Measurements from ENCODE around the gene DDIAS.

The DDIAS gene

GRCh38 chr11:82855616-82856015 lies 45.9 kb upstream of the DDIAS start:
- Histone ChIP-seq H3K9me2 (ENCODE audit: low read depth, low read length) (no peaks in the 10 kb centered on the region), H3K9me3 (ENCODE audit: low read length) (no peaks in the 10 kb centered on the region), H3F3A (ENCODE audit: insufficient read depth, low read length) (no peaks in the 10 kb centered on the region), H3K9ac (ENCODE audit: low read length) (no peak overlapping the region), H3K4me1 (ENCODE audit: insufficient read depth, low read length, severe bottlenecking) (no peaks in the 10 kb centered on the region), H3K27me3 (ENCODE audit: insufficient read depth, low read length) (no peaks in the 10 kb centered on the region), H4K20me1 (ENCODE audit: insufficient read depth, low read length) (no peaks in the 10 kb centered on the region), H3K4me3 (ENCODE audit: low read depth, low read length, poor library complexity, severe bottlenecking) (no peak overlapping the region), H3K4me2 (ENCODE audit: low read length) (no peak overlapping the region), H3K36me3 (ENCODE audit: insufficient read depth, low read length) (no peaks in the 10 kb centered on the region), H3K79me2 (ENCODE audit: insufficient read depth, low read length) (no peaks in the 10 kb centered on the region), H3K27ac (ENCODE audit: low read depth, low read length, poor library complexity, severe bottlenecking) (no peak overlapping the region), H2AFZ (ENCODE audit: low read length) (no peak overlapping the region)
- TF ChIP-seq CTCF (IDR thresholded peaks at IDR 0.05; ENCODE audit: low read length), result no peak
- no peak for TF ChIP-seq EZH2 (IDR thresholded peaks at IDR 0.05; ENCODE audit: borderline replicate concordance, low read length)

GRCh38 chr11:82857145-82857544 lies 44.4 kb upstream of the DDIAS start:
- no peaks in the 10 kb centered on the region for H3K4me1 ChIP-seq (ENCODE audit: insufficient read depth, low read length, severe bottlenecking)
- no peak overlapping the region for H3K4me2 ChIP-seq (ENCODE audit: low read length)
- no peaks in the 10 kb centered on the region for H4K20me1 ChIP-seq (ENCODE audit: insufficient read depth, low read length)
- no peak overlapping the region for H3K27ac ChIP-seq (ENCODE audit: low read depth, low read length, poor library complexity, severe bottlenecking)
- TF ChIP-seq EZH2 (IDR thresholded peaks at IDR 0.05; ENCODE audit: borderline replicate concordance, low read length), result no peak
- no peak for TF ChIP-seq CTCF (IDR thresholded peaks at IDR 0.05; ENCODE audit: low read length)
- no peak overlapping the region for H2AFZ ChIP-seq (ENCODE audit: low read length)
- H3K9me3 ChIP-seq (ENCODE audit: low read length), result no peaks in the 10 kb centered on the region
- H3F3A ChIP-seq (ENCODE audit: insufficient read depth, low read length), result no peaks in the 10 kb centered on the region
- no peaks in the 10 kb centered on the region for H3K9me2 ChIP-seq (ENCODE audit: low read depth, low read length)
- H3K79me2 ChIP-seq (ENCODE audit: insufficient read depth, low read length), result no peaks in the 10 kb centered on the region
- no peak overlapping the region for H3K4me3 ChIP-seq (ENCODE audit: low read depth, low read length, poor library complexity, severe bottlenecking)
- no peaks in the 10 kb centered on the region for H3K27me3 ChIP-seq (ENCODE audit: insufficient read depth, low read length)
- H3K9ac ChIP-seq (ENCODE audit: low read length), result no peak overlapping the region
- H3K36me3 ChIP-seq (ENCODE audit: insufficient read depth, low read length), result no peaks in the 10 kb centered on the region

GRCh38 chr11:82858133-82858532 lies 43.4 kb upstream of the DDIAS start:
- Histone ChIP-seq H3K9me2 (ENCODE audit: low read depth, low read length) (no peaks in the 10 kb centered on the region), H3K9ac (ENCODE audit: low read length) (no peak overlapping the region), H3K36me3 (ENCODE audit: insufficient read depth, low read length) (no peaks in the 10 kb centered on the region), H2AFZ (ENCODE audit: low read length) (no peak overlapping the region), H3K27me3 (ENCODE audit: insufficient read depth, low read length) (no peaks in the 10 kb centered on the region), H3K9me3 (ENCODE audit: low read length) (no peaks in the 10 kb centered on the region), H3K4me1 (ENCODE audit: insufficient read depth, low read length, severe bottlenecking) (no peaks in the 10 kb centered on the region), H3K79me2 (ENCODE audit: insufficient read depth, low read length) (no peaks in the 10 kb centered on the region), H4K20me1 (ENCODE audit: insufficient read depth, low read length) (no peaks in the 10 kb centered on the region), H3K4me3 (ENCODE audit: low read depth, low read length, poor library complexity, severe bottlenecking) (no peak overlapping the region), H3K27ac (ENCODE audit: low read depth, low read length, poor library complexity, severe bottlenecking) (no peak overlapping the region), H3F3A (ENCODE audit: insufficient read depth, low read length) (no peaks in the 10 kb centered on the region), H3K4me2 (ENCODE audit: low read length) (no peak overlapping the region)
- no peak for TF ChIP-seq EZH2 (IDR thresholded peaks at IDR 0.05; ENCODE audit: borderline replicate concordance, low read length)
- no peak for TF ChIP-seq CTCF (IDR thresholded peaks at IDR 0.05; ENCODE audit: low read length)
